GM23338 (cell line): ENCODE results near the gene BTC. TPM values are rescaled to one million over a fixed set of nuclear protein-coding genes. Genes with fewer than 3 reads are reported as not detected.

ENCODE experiments used
- ATAC-seq: fragments of 200-7000 bp; cut with Tn5 transposase; 3 replicates; pipeline ENCODE4 v1.9.1; 2020
- DNase-seq: peaks from one replicate; pipeline ENCODE4 v3.0.0-alpha.2; 2015; ENCODE audit warnings: low spot score
- H2AFZ ChIP-seq: fragments of 200-600 bp; sonication (generic); 2 replicates; pipeline ENCODE4 v1.8.0; 2016; ENCODE audit warnings: antibody characterized with exemption, mild to moderate bottlenecking, moderate library complexity
- H3F3A ChIP-seq: fragments of 200-600 bp; sonication (generic); replicated peaks from 2 replicates; pipeline ENCODE4 v1.8.0; 2017; ENCODE audit warnings: antibody characterized with exemption, mixed run types, low read depth
- H3K27ac ChIP-seq: fragments of 200-600 bp; sonication (generic); 2 replicates; pipeline ENCODE4 v1.6.1; 2016; ENCODE audit warnings: low read depth
- H3K27me3 ChIP-seq: fragments of 200-600 bp; sonication (generic); 2 replicates; pipeline ENCODE4 v1.8.0; 2016; ENCODE audit warnings: mild to moderate bottlenecking, mixed run types, moderate library complexity; ENCODE audit not compliant: insufficient read depth
- H3K36me3 ChIP-seq: fragments of 200-600 bp; sonication (generic); 2 replicates; pipeline ENCODE4 v1.8.0; 2016; ENCODE audit warnings: mild to moderate bottlenecking; ENCODE audit not compliant: insufficient read depth
- H3K4me1 ChIP-seq: fragments of 200-600 bp; sonication (generic); 2 replicates; pipeline ENCODE4 v1.8.0; 2016; ENCODE audit warnings: mild to moderate bottlenecking, moderate library complexity; ENCODE audit not compliant: insufficient read depth
- H3K4me2 ChIP-seq: fragments of 200-600 bp; sonication (generic); 2 replicates; pipeline ENCODE4 v1.7.1; 2017; ENCODE audit warnings: mixed run types
- H3K4me3 ChIP-seq: fragments of 200-600 bp; sonication (generic); 2 replicates; pipeline ENCODE4 v1.6.1; 2016; ENCODE audit warnings: mixed run types
- H3K79me2 ChIP-seq: fragments of 200-600 bp; sonication (generic); replicated peaks from 2 replicates; pipeline ENCODE4 v1.8.0; 2017; ENCODE audit warnings: mild to moderate bottlenecking; ENCODE audit not compliant: insufficient read depth
- H3K9me2 ChIP-seq: fragments of 200-600 bp; sonication (generic); 2 replicates; pipeline ENCODE4 v1.8.0; 2017; ENCODE audit not compliant: insufficient read depth
- H4K20me1 ChIP-seq: fragments of 200-600 bp; sonication (generic); replicated peaks from 2 replicates; pipeline ENCODE4 v1.8.0; 2017; ENCODE audit warnings: mild to moderate bottlenecking; ENCODE audit not compliant: insufficient read depth
- H3K27ac Mint-ChIP-seq: 2 replicates; pipeline ENCODE4 v1.8.0; 2020; ENCODE audit warnings: inconsistent platforms, mild to moderate bottlenecking, moderate library complexity, mixed read lengths
- H3K27me3 Mint-ChIP-seq: 3 replicates; pipeline ENCODE4 v1.8.0; 2022; ENCODE audit warnings: low read depth, mild to moderate bottlenecking, moderate library complexity, mixed read lengths, inconsistent platforms; ENCODE audit not compliant: insufficient read depth, poor library complexity
- H3K36me3 Mint-ChIP-seq: 3 replicates; pipeline ENCODE4 v1.8.0; 2021; ENCODE audit warnings: low read depth, mild to moderate bottlenecking, inconsistent platforms, moderate library complexity, mixed read lengths
- H3K4me1 Mint-ChIP-seq: 3 replicates; pipeline ENCODE4 v1.8.0; 2020; ENCODE audit warnings: mild to moderate bottlenecking, inconsistent platforms, mixed read lengths
- H3K4me3 Mint-ChIP-seq: 3 replicates; pipeline ENCODE4 v1.8.0; 2021; ENCODE audit warnings: moderate library complexity, mild to moderate bottlenecking, inconsistent platforms, mixed read lengths
- H3K9me3 Mint-ChIP-seq: 3 replicates; pipeline ENCODE4 v1.8.0; 2020; ENCODE audit warnings: moderate library complexity, mild to moderate bottlenecking, inconsistent platforms, mixed read lengths
- CREB1 ChIP-seq: fragments of 250-450 bp; sonication (Bioruptor Pico); IDR thresholded peaks from 2 replicates; pipeline ENCODE4 v1.5.0; 2020; ENCODE audit warnings: low read depth, mild to moderate bottlenecking, moderate library complexity
- ETS1 ChIP-seq: IDR thresholded peaks from 2 replicates; pipeline ENCODE4 v1.6.1; 2016; ENCODE audit warnings: antibody characterized with exemption
- EZH2 ChIP-seq: fragments of 200-600 bp; sonication (generic); IDR thresholded peaks from one replicate; pipeline ENCODE4 v1.8.0; 2017; ENCODE audit warnings: antibody characterized with exemption, mild to moderate bottlenecking, low read depth; ENCODE audit not compliant: unreplicated experiment
- EZH2phosphoT487 ChIP-seq: fragments of 200-600 bp; sonication (generic); IDR thresholded peaks from one replicate; pipeline ENCODE4 v1.8.1; 2018; ENCODE audit warnings: antibody characterized with exemption; ENCODE audit not compliant: unreplicated experiment
- POLR2AphosphoS5 ChIP-seq: IDR thresholded peaks from 2 replicates; pipeline ENCODE4 v1.6.1; 2016; ENCODE audit warnings: antibody characterized with exemption, low read depth
- REST ChIP-seq: IDR thresholded peaks from one replicate; pipeline ENCODE4 v1.6.1; 2018; ENCODE audit warnings: antibody characterized with exemption; ENCODE audit not compliant: unreplicated experiment
- STAT1 ChIP-seq: IDR thresholded peaks from one replicate; pipeline ENCODE4 v1.6.1; 2016; ENCODE audit warnings: antibody characterized with exemption; ENCODE audit not compliant: unreplicated experiment
- ZNF114 ChIP-seq: fragments of 250-450 bp; sonication (Bioruptor Pico); IDR thresholded peaks from 2 replicates; pipeline ENCODE4 v1.5.0; 2020; ENCODE audit warnings: mild to moderate bottlenecking, moderate library complexity
- ZNF331 ChIP-seq: fragments of 250-450 bp; sonication (Bioruptor Pico); IDR thresholded peaks from 2 replicates; pipeline ENCODE4 v1.5.0; 2020; ENCODE audit warnings: low read depth, mild to moderate bottlenecking, moderate library complexity
- ZNF462 ChIP-seq: fragments of 250-450 bp; sonication (Bioruptor Pico); IDR thresholded peaks from 2 replicates; pipeline ENCODE4 v1.5.0; 2020; ENCODE audit warnings: mild to moderate bottlenecking, moderate library complexity
- polyA plus RNA-seq: library from polyadenylated mRNA; unstranded; fragments of >200 nt; fragmentation: Nextera tagmentation; extraction: Ambion mirVana; gene quantifications from 2 replicates; pipeline ENCODE4 v1.2.1, GENCODE V29; 2016
- total RNA-seq: library from RNA; depleted of rRNA; stranded (reverse); fragments of >200 nt; shearing (Covaris generic); gene quantifications from 2 replicates; pipeline ENCODE4 v1.2.3, GENCODE V29; 2014

BTC gene
- total and polyA plus RNA-seq, 2 experiments from 2014 or later, result 0.18 to 0.59 TPM

GRCh38 chr4:74764119-74764518, 30.2 kb downstream of the BTC start:
- no peak overlapping the region for H3K27ac ChIP-seq
- no peaks in the 10 kb centered on the region for H3K27me3 Mint-ChIP-seq
- ATAC-seq (no peak), DNase-seq (no peak)
- H3K4me3 Mint-ChIP-seq, result no peak overlapping the region
- no peak overlapping the region for H2AFZ ChIP-seq
- no peak overlapping the region for H3K4me2 ChIP-seq
- H3K9me3 Mint-ChIP-seq, result no peaks in the 10 kb centered on the region
- no peaks in the 10 kb centered on the region for H3K27me3 ChIP-seq
- H3K36me3 ChIP-seq, result no peaks in the 10 kb centered on the region
- no peaks in the 10 kb centered on the region for H3K79me2 ChIP-seq
- no peaks in the 10 kb centered on the region for H3K9me2 ChIP-seq
- H3K36me3 Mint-ChIP-seq, result no peaks in the 10 kb centered on the region
- TF ChIP-seq ZNF462 (CRISPR knock-in tag), result no peak
- TF ChIP-seq ZNF331, result no peak
- TF ChIP-seq ZNF114, result no peak
- H3K4me1 Mint-ChIP-seq, result no peaks in the 10 kb centered on the region; the same call in 2 of the 3 replicates
- no peaks in the 10 kb centered on the region for H4K20me1 ChIP-seq
- H3K4me3 ChIP-seq, result no peak overlapping the region
- H3K4me1 ChIP-seq, result no peaks in the 10 kb centered on the region
- no peak overlapping the region for H3K27ac Mint-ChIP-seq
- no peaks in the 10 kb centered on the region for H3F3A ChIP-seq

- Histone ChIP-seq H3K9me2 (no peaks in the 10 kb centered on the region), H3K27ac (no peak overlapping the region), H3K36me3 (no peaks in the 10 kb centered on the region), H3K4me3 (no peak overlapping the region), H4K20me1 (no peaks in the 10 kb centered on the region), H3K79me2 (no peaks in the 10 kb centered on the region), H2AFZ (no peak overlapping the region), H3K4me1 (no peaks in the 10 kb centered on the region), H3F3A (no peaks in the 10 kb centered on the region), H3K27me3 (no peaks in the 10 kb centered on the region), H3K4me2 (no peak overlapping the region)
- DNase-seq, result no peak
- Mint-ChIP-seq H3K27ac (no peak overlapping the region), H3K4me1 (no peaks in the 10 kb centered on the region; the same call in 2 of the 3 replicates), H3K27me3 (no peaks in the 10 kb centered on the region), H3K4me3 (no peak overlapping the region), H3K36me3 (no peaks in the 10 kb centered on the region), H3K9me3 (no peaks in the 10 kb centered on the region)
- ATAC-seq, result no peak
- no peak for TF ChIP-seq STAT1
- no peak for TF ChIP-seq ZNF114
- TF ChIP-seq ETS1, result no peak
- no peak for TF ChIP-seq REST
- TF ChIP-seq POLR2AphosphoS5, result no peak
- TF ChIP-seq CREB1 (CRISPR knock-in tag), result no peak
- TF ChIP-seq EZH2, result no peak
- no peak for TF ChIP-seq EZH2phosphoT487
These were observed 35.7 kb downstream of the BTC start for GRCh38 chr4:74758551-74759145.
